Brain microvascular endothelial cell (primary cell): ENCODE results near the gene COBLL1.

Source experiments
- DNase-seq: peaks from one replicate; pipeline ENCODE4 v3.0.0-alpha.2; 2020
- H3K27ac ChIP-seq: fragments of 250-450 bp; sonication (Bioruptor Pico); 2 replicates; pipeline ENCODE4 v1.5.1; 2020; ENCODE audit warnings: mild to moderate bottlenecking, moderate library complexity
- H3K27me3 ChIP-seq: fragments of 250-450 bp; sonication (Bioruptor Pico); replicated peaks from 2 replicates; pipeline ENCODE4 v1.5.1; 2020; ENCODE audit warnings: mild to moderate bottlenecking
- H3K36me3 ChIP-seq: fragments of 250-450 bp; sonication (Bioruptor Pico); replicated peaks from 2 replicates; pipeline ENCODE4 v1.5.1; 2020; ENCODE audit warnings: mild to moderate bottlenecking
- H3K4me3 ChIP-seq: 2 replicates; pipeline ENCODE4 v1.5.1; 2011; ENCODE audit warnings: low read depth, mild to moderate bottlenecking, control low read depth, low read length, moderate library complexity
- CTCF ChIP-seq: IDR thresholded peaks from 2 replicates; pipeline ENCODE4 v1.5.1; 2011; ENCODE audit warnings: low read depth, mild to moderate bottlenecking, moderate library complexity, low read length, control low read depth, inconsistent platforms; ENCODE audit errors: missing control alignments
- in situ Hi-C: cut with HindIII; loops from 2 replicates; pipeline ENCODE4 v1.10.0; 2017; ENCODE audit warnings: low sequenced_read_pairs, low pct_ligation_motif_present

The COBLL1 gene

GRCh38 chr2:164703915-164704706 lies 137.5 kb downstream of the COBLL1 start:
- H3K27me3 ChIP-seq = no peaks in the 10 kb centered on the region
- TF ChIP-seq CTCF = peak; percentile 27
- no peak overlapping the region for H3K4me3 ChIP-seq
- DNase-seq = no peak
- no peaks in the 10 kb centered on the region for H3K36me3 ChIP-seq
- in situ Hi-C loops = no loop called here
- no peak overlapping the region for H3K27ac ChIP-seq

- Histone ChIP-seq H3K27me3 (no peaks in the 10 kb centered on the region), H3K4me3 (no peak overlapping the region), H3K36me3 (no peaks in the 10 kb centered on the region), H3K27ac (no peak overlapping the region)
- no peak for DNase-seq
- TF ChIP-seq CTCF = no peak
- in situ Hi-C loops = no loop called here
Observed at GRCh38 chr2:164701565-164701964, 140.1 kb downstream of the COBLL1 start.

- Histone ChIP-seq H3K27me3 (no peaks in the 10 kb centered on the region), H3K36me3 (no peaks in the 10 kb centered on the region), H3K4me3 (no peak overlapping the region), H3K27ac (no peak overlapping the region)
- in situ Hi-C loops = no loop called here
- DNase-seq = no peak
- TF ChIP-seq CTCF = no peak
Observed at GRCh38 chr2:164700390-164700789, 141.2 kb downstream of the COBLL1 start.

- no peak for DNase-seq
- Histone ChIP-seq H3K27ac (no peak overlapping the region), H3K36me3 (no peaks in the 10 kb centered on the region), H3K4me3 (no peak overlapping the region), H3K27me3 (no peaks in the 10 kb centered on the region)
- in situ Hi-C loops = no loop called here
- peak; percentile 50 for TF ChIP-seq CTCF
Observed at GRCh38 chr2:164697688-164698461, 143.7 kb downstream of the COBLL1 start.

GRCh38 chr2:164696634-164697033 lies 145.0 kb downstream of the COBLL1 start:
- Histone ChIP-seq H3K27ac (no peak overlapping the region), H3K4me3 (no peak overlapping the region), H3K27me3 (no peaks in the 10 kb centered on the region), H3K36me3 (no peaks in the 10 kb centered on the region)
- in situ Hi-C loops = no loop called here
- no peak for DNase-seq
- peak; percentile 22 for TF ChIP-seq CTCF
